GM19455 (cell line): ENCODE measurements around the gene CCDC15.

Experiments used
- ATAC-seq: cut with Tn5 transposase; IDR thresholded peaks from one replicate; pipeline ENCODE4 v1.9.1; 2021; ENCODE audit not compliant: unreplicated experiment

CCDC15 gene

DNA sequence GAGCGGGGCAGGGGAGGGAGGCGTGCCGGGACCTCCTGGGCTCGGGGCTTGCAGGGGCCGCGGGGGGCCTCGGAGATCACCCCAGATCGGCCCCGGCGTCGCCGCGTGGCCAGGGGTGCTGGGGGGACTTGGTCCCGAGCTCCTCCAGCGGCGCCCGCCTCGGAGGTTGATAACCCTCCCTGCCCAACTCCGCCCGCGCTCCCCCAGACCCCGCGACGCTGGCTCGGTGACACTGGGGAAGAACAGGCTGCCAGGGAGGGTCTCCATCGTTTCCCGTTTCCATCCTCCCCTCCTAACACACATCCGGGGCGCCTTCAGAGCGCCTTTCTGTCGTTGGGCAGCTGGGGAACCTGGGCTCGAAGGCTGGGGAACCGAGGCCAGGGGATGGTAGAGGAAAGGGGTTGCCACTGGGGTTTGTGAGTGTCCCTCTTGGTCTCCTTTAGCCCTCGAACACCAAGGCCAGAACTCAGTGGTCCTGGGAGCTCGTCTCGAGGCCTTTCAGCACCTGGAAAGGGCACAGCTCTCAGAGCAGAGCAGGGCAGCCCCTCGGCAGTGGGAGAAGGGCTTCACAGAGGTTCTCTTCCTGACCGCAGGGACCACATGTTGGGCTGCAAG lies 109.5 kb downstream of the CCDC15 start:
- ATAC-seq, result peak; percentile 39

GRCh38 chr11:125064070-125064469 lies 110.1 kb downstream of the CCDC15 start:
- no peak for ATAC-seq

DNA sequence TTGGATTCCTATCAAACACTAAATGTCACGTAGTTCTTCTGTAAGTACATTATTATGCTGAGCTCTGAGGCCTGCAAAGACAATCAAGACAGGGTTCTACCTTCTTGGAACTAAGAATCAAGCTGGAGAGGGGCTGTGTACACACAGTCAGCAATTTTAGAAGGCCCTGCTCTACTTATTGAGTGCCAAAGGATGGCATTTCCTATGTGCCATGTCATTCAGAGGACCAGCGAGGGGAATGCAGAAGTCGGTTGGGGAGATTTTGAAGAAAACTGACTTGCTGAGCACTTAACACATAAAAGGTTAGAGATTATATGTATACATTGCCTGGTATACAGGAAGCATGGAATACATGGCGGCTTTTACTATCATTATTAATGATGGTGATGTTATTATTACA lies 114.4 kb downstream of the CCDC15 start:
- no peak for ATAC-seq

GRCh38 chr11:125069008-125069407 lies 115.0 kb downstream of the CCDC15 start:
- ATAC-seq, result no peak

DNA sequence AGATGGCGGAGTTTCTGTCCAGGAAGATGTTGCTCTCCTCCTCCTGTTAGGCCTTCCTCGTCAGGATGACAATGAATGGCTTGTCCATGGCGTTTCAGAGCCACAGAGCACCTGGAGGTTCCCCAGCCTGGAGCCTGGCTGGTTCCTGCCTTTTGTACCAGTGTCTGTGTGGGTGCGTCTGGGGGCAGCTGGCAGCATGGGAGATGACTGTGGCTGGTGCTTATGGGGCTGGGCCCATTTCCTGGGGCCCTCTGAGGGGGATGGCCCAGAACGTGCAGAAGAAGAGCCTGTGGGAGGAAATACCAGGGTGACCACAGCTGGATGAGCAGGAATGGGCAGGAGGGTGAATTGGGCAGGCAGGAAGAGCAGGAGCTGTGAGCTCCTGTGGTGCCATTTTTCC lies 115.8 kb downstream of the CCDC15 start:
- ATAC-seq, result no peak

GRCh38 chr11:125070699-125071254 lies 116.8 kb downstream of the CCDC15 start:
- peak; percentile 60 for ATAC-seq

- ATAC-seq, result no peak
Observed at GRCh38 chr11:125071435-125071834, 117.4 kb downstream of the CCDC15 start.

DNA sequence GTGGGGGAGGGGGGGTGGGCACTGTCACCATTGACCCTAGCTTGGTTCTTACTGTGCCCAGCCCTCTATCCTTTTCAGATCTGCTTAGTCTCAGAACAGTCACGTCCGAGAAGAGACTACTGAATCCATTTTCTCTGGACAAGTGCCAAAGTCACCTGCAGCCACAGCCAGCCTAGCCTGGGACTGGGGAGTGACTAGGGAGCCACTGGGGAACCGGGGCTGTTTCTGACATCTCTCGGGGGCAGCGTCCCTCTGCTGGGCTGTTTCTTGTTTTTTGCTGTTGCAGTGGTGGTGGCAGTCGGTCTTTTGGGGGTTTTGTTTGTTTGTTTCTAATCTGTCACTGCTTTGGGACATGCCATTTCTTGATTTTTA lies 117.8 kb downstream of the CCDC15 start:
- no peak for ATAC-seq

DNA sequence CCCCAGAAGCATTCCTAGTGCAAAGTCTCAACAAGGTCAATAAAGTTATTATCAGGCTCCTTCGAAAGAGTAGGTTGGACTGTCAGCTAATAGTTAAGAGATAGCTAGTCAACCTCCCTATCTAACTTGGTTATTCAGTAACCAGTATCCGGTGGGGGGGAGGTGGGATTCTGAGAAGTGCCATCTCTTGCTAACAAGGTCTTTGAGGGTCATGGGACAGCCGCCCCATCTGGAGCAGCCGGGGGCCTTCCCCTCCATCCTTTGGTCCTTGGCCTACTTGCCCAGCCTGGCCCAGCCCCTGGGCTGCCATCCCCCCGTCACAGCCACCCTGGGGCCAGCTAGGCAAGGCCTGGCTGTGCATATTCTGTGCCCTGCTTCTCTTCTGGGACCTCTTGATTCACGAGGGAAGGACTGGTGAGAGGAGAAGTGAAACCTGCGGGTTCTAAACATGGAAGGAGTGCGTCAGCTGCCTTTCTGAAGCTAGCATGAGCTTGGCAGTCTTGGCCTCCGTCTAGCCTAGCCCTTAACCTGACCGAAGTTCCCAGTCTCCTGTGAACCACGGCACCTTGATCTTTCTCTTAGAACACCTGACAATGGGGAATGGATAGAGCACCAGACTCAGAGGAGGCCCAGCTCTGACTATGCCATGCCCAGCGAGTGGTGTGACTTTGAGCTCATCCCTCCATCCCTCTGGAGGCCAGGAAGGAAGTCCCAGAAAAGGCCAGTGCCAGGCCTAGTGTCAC lies 118.4 kb downstream of the CCDC15 start:
- ATAC-seq, result peak; percentile 86

- no peak for ATAC-seq
Observed at GRCh38 chr11:125072961-125073590, 119.1 kb downstream of the CCDC15 start.

DNA sequence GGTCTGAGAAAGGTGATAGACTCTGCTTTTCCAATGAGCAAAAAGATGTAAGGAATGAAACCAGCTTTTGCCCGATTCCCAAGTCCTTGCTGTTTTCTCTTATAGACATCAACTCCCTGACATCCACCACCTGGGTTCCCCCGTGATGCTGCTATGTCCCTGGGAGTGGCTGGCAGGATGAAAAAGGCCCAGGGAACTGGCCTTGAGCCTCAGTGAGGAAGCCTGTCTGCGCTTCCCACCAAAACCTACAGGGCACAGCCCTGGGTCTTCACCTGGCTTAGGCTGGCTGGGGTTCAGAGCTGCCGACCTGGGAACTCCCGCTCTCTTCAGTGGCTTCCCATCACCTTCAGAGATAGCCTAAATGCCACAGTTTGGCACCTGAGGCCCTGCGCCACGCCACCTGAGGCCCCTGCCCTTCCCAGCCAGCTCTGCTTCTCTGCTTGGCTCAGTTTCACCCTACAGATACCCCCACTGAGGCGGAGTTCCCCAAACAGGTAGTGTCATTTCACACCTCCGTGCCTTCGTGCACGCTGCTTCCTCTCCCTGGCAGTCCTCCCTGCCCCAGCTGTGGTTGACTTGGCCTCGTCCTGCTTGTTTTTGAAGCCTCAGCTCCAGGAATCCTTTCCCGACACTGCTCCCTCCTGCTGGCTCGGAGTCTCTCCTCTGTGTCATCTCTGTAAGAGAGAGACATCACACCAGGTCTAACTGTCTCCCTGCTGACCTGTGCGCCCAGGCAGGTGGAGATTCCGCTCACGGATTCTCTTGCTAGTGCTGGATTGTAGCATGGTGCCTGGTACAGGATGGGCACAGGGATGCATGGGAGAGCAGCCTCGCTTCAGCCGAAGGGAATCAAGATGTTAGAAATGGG lies 119.8 kb downstream of the CCDC15 start:
- ATAC-seq, result no peak

- no peak for ATAC-seq
Observed at GRCh38 chr11:125074511-125075241, 120.7 kb downstream of the CCDC15 start.

GRCh38 chr11:125075242-125075625 lies 121.2 kb downstream of the CCDC15 start:
- ATAC-seq, result no peak

GRCh38 chr11:125075900-125076317 lies 121.9 kb downstream of the CCDC15 start:
- ATAC-seq, result no peak

DNA sequence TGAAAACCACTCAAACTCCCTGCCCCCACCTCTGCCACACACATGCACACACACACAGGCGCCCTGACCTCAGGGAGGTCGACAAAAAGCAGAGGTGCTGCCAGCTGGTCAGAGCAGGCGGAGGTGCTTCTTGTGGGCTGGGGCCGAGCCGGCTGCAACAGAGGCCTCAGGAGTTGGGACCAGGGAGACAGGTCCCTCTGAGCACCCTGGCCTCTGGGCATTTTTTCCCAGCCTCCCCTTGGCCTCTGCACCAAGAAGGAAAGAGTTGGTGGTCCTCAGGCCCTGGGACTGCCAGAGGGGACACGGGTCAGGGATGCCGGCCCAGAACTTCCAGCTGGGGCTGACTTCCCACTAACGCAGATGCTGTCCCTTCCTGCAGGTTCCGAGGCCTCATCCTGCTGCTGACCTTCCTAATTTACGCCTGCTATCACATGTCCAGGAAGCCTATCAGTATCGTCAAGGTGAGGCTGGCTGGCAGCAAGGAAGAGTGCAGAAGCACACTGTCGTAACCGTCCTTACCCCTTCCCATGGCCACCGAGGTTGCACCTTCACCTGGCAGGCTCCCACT lies 122.5 kb downstream of the CCDC15 start:
- ATAC-seq, result no peak

- ATAC-seq, result no peak
Observed at GRCh38 chr11:125078016-125078415, 124.0 kb downstream of the CCDC15 start.

DNA sequence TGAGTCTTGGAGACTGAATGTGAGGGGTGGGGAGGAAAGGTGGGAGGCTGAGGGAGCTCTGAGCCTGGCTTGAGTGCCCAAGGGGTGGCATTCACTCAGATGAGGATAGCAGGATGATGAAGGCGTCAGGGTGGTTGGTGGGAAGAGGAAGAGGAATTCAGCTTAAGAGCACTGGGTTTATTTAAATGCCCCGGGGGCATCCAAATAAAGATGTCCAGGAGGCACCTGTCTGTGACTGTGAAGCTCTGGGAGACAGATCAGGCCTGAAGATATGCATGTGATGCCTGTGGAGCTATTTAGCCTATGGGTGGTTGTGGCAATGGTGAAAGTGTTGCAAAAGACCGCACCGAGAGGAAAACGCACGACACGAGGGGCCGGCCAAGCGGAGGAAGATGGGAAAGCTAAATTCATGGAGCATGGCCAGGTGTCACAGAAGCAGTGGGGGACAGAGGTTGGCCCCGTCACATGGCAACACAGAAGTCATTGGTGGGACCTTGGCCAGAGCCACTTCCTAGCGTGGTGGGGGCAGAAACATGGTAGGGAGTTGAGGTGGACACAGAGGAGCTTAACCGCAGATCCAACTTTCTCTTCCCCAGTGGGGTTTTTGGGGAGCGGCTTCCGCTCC lies 124.6 kb downstream of the CCDC15 start:
- ATAC-seq, result no peak

DNA sequence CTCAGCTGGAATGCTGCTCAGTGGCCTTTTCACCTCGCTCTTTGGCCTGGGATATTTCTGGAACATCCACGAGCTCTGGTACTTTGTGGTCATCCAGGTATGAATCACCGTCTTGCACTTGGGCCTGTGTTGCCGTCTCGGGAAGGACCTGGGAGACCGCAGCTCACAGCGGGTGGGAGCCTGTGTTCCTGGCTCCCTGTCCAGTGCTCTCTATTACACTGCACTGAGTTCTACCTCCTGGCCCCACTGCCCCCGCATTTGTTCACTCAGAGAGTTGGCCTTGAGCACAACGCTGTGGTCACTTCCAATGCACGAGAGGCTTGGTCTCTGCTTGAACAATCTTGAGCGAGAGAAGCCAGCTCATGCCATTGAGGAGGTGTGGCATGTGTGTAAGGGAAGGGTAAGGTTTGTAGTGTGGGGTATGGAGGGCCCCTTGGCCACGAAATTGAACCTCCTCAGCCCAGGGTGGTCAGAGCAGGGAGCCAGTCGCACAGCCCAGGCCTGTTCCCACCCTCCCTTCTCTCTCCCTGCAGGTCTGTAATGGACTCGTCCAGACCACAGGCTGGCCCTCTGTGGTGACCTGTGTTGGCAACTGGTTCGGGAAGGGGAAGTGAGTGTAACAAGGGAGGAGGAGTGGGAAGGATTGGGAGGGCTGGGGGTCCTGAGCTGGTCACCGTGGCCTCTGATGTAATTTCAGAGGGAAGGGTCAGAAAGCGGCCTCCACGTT lies 125.3 kb downstream of the CCDC15 start:
- no peak for ATAC-seq
